ENCODE results near the gene SMARCAD1. TPM values are rescaled to one million over a fixed set of nuclear protein-coding genes. Genes with fewer than 3 reads are reported as not detected.

Gene SMARCAD1
- total RNA-seq, 1 experiment from 2014 or later = 57.1 TPM

- Histone ChIP-seq H3K14ac (ENCODE audit: insufficient read depth, low read length) (no peak overlapping the region), H2BK20ac (ENCODE audit: low read depth, low read length, poor library complexity, severe bottlenecking) (no peak overlapping the region), H4K20me1 (ENCODE audit: control insufficient read depth, insufficient read depth, insufficient read length) (no peaks in the 10 kb centered on the region), H4K5ac (ENCODE audit: insufficient read length, low read depth, low read length) (no peak overlapping the region), H2BK12ac (ENCODE audit: insufficient read length, low read depth, low read length) (no peak overlapping the region), H2AK5ac (ENCODE audit: insufficient read length, low read length) (no peak overlapping the region), H2BK120ac (ENCODE audit: low read depth, low read length, poor library complexity, severe bottlenecking) (no peak overlapping the region), H3K4me2 (ENCODE audit: insufficient read depth, insufficient read length, low read length) (no peak overlapping the region), H4K8ac (replicated peaks; ENCODE audit: insufficient read length, low read depth, low read length) (no peak overlapping the region), H3K9me3 (ENCODE audit: control insufficient read depth, low read depth, low read length) (no peaks in the 10 kb centered on the region), H2AFZ (ENCODE audit: low read length) (no peak overlapping the region), H4K91ac (ENCODE audit: insufficient read length, low read depth, low read length) (no peak overlapping the region), H3K9ac (ENCODE audit: extremely low read depth, insufficient read length, low read length) (no peak overlapping the region), H3K79me1 (ENCODE audit: insufficient read depth, low read depth, low read length, poor library complexity, severe bottlenecking) (peaks cover 5% of the 10 kb centered on the region), H3K4me1 (ENCODE audit: insufficient read depth, low read length) (no peaks in the 10 kb centered on the region), H3K18ac (ENCODE audit: insufficient read length, low read depth, low read length) (no peak overlapping the region), H3T11ph (ENCODE audit: low read length) (no peak overlapping the region), H3K79me2 (ENCODE audit: insufficient read depth, low read length) (peaks cover 6% of the 10 kb centered on the region; the same call in 1 of the 2 replicates), H3K27me3 (ENCODE audit: insufficient read depth, low read length) (no peaks in the 10 kb centered on the region), H3K23ac (ENCODE audit: insufficient read length, low read depth, low read length) (no peak overlapping the region), H3K23me2 (ENCODE audit: insufficient read length, low read depth, low read length, poor library complexity, severe bottlenecking) (no peaks in the 10 kb centered on the region), H2BK5ac (ENCODE audit: insufficient read length, low read length) (no peak overlapping the region), H3K27ac (ENCODE audit: insufficient read length, low read depth, low read length) (no peak overlapping the region), H2BK15ac (ENCODE audit: low read depth, low read length) (no peak overlapping the region), H3K56ac (ENCODE audit: insufficient read length, low read depth, low read length) (no peak overlapping the region), H3K4ac (ENCODE audit: low read depth, low read length) (no peak overlapping the region)
- DNase-seq = no peak
- WGBS (ENCODE audit: extremely low coverage, insufficient read length, low lambda C conversion rate) = 100% methylated on average over 1 of the region's 5 CpGs
- H3K27ac Mint-ChIP-seq = no peak overlapping the region; a peak in 1 of 7 replicates
- H3K4me3 Mint-ChIP-seq = no peak overlapping the region
- H3K27me3 Mint-ChIP-seq (ENCODE audit: low read depth) = no peaks in the 10 kb centered on the region
- peaks cover 47 to 81% (median 79%) of the 10 kb centered on the region in 3 experiments for H3K36me3 Mint-ChIP-seq (ENCODE audit: insufficient read depth in 1 of 3, low read depth in 3 of 3)
- peaks cover 4 to 11% of the 10 kb centered on the region in 2 experiments; a peak in 3 of 4 replicates for H3K4me1 Mint-ChIP-seq
- TF ChIP-seq CTCF (conservative IDR thresholded peaks at IDR 0.05) = no peak
- no peaks in the 10 kb centered on the region for H3K9me3 Mint-ChIP-seq
Observed at GRCh38 chr4:94214703-94215319, 7.1 kb downstream of the SMARCAD1 start.
